T-cell (primary cell): Measurements from ENCODE around the gene TAL1. TPM values are rescaled to one million over a fixed set of nuclear protein-coding genes. Genes with fewer than 3 reads are reported as not detected.

Experiments used
- ATAC-seq, 4 experiments: fragments of 200-7000 bp in 3 of 4; fragments of 150-1000 bp in 1 of 4; cut with Tn5 transposase; replicated peaks in 1 of 4; 1 replicate in 3 of 4; 2 replicates in 1 of 4; pipeline ENCODE4 v1.10.0; 2021; ENCODE audit warnings: moderate library complexity in 3 of 4, mild to moderate bottlenecking in 2 of 4, moderate number of reproducible peaks in 1 of 4
- CTCF ChIA-PET, 2 donors: fragments of 300-600 bp; sonication (Branson Sonifier 250); formaldehyde crosslinking; loops; one replicate each; lab custom pipeline; 2022; ENCODE audit warnings: antibody characterized with exemption in 2 of 2; lab: Charles Lee
- POLR2A ChIA-PET, 2 donors: fragments of 300-600 bp; sonication (Branson Sonifier 250); formaldehyde crosslinking; loops; one replicate each; lab custom pipeline; 2022; ENCODE audit warnings: antibody characterized with exemption in 2 of 2; lab: Charles Lee
- DNase-seq, 35 experiments: peaks; one replicate each; pipeline versions ENCODE4 v3.0.0 to v3.0.0-alpha.2; 2013 to 2023
- H3K27ac ChIP-seq: one replicate; pipeline ENCODE4 v1.5.1; 2013; ENCODE audit warnings: low read length
- H3K27me3 ChIP-seq, 2 experiments: replicated peaks in 1 of 2; 1 replicate in 1 of 2; 2 replicates in 1 of 2; pipeline versions ENCODE4 v1.6.1 to v1.7.0; 2013; ENCODE audit warnings: low read length in 1 of 2, mixed read lengths in 1 of 2; ENCODE audit not compliant: control insufficient read depth in 2 of 2, insufficient read depth in 2 of 2; ENCODE audit errors: extremely low read depth in 1 of 2
- H3K36me3 ChIP-seq, 2 donors: 1 replicate in 1 of 2; 2 replicates in 1 of 2; pipeline versions ENCODE4 v1.6.1 to v1.7.0; 2013; ENCODE audit warnings: low read length in 1 of 2; ENCODE audit not compliant: control insufficient read depth in 2 of 2, insufficient read depth in 1 of 2; ENCODE audit errors: extremely low read depth in 1 of 2
- H3K4me1 ChIP-seq, 2 experiments: 1 replicate in 1 of 2; 2 replicates in 1 of 2; pipeline versions ENCODE4 v1.6.1 to v1.7.0; 2013; ENCODE audit warnings: low read length in 2 of 2, mixed read lengths in 1 of 2; ENCODE audit not compliant: insufficient read depth in 2 of 2, control insufficient read depth in 1 of 2; ENCODE audit errors: extremely low read depth in 1 of 2
- H3K4me3 ChIP-seq, 2 donors: 1 replicate in 1 of 2; 2 replicates in 1 of 2; pipeline versions ENCODE4 v1.5.1 to v1.7.0; 2013; ENCODE audit warnings: mild to moderate bottlenecking in 2 of 2, low read length in 1 of 2, moderate library complexity in 1 of 2; ENCODE audit not compliant: control insufficient read depth in 1 of 2; ENCODE audit errors: extremely low read depth in 1 of 2
- H3K9me3 ChIP-seq: 2 replicates; pipeline ENCODE4 v1.7.0; 2013
- H3K27ac Mint-ChIP-seq, 2 donors: one replicate each; pipeline ENCODE4 v1.8.0; 2020 to 2021; ENCODE audit warnings: mild to moderate bottlenecking in 2 of 2, mixed read lengths in 2 of 2
- H3K27me3 Mint-ChIP-seq, 2 donors: one replicate each; pipeline ENCODE4 v1.8.0; 2021 to 2022; ENCODE audit warnings: mixed read lengths in 2 of 2
- H3K36me3 Mint-ChIP-seq: one replicate; pipeline ENCODE4 v1.8.0; 2021; ENCODE audit warnings: mixed read lengths
- H3K4me1 Mint-ChIP-seq, 3 donors: one replicate each; pipeline ENCODE4 v1.8.0; 2020 to 2022; ENCODE audit warnings: mixed read lengths in 3 of 3, mild to moderate bottlenecking in 1 of 3
- H3K4me3 Mint-ChIP-seq, 3 donors: one replicate each; pipeline ENCODE4 v1.8.0; 2020 to 2022; ENCODE audit warnings: mild to moderate bottlenecking in 3 of 3, mixed read lengths in 3 of 3, moderate library complexity in 3 of 3
- H3K9me3 Mint-ChIP-seq, 3 donors: one replicate each; pipeline ENCODE4 v1.8.0; 2020 to 2022; ENCODE audit warnings: mixed read lengths in 3 of 3
- WGBS: methylation state at CpG from one replicate; pipeline ENCODE4 v1.1.5; 2013; ENCODE audit warnings: missing lambda C conversion rate; ENCODE audit not compliant: insufficient coverage; 5-methylcytosine and 5-hydroxymethylcytosine counted together
- total RNA-seq, 35 experiments: library from RNA in 6 of 35; stranded (reverse) in 6 of 35; fragments of 120-200 nt in 1 of 35; gene quantifications; one replicate each; pipeline versions ENCODE4 v1.2.1 to v1.2.4 and lab custom pipeline; 2013 to 2026

The TAL1 gene
- total RNA-seq, 5 donors from 2014 or later (not counting 1 experiment from before 2014, with no cell fraction given): 0.28 to 0.85 (median 0.44) TPM

DNA sequence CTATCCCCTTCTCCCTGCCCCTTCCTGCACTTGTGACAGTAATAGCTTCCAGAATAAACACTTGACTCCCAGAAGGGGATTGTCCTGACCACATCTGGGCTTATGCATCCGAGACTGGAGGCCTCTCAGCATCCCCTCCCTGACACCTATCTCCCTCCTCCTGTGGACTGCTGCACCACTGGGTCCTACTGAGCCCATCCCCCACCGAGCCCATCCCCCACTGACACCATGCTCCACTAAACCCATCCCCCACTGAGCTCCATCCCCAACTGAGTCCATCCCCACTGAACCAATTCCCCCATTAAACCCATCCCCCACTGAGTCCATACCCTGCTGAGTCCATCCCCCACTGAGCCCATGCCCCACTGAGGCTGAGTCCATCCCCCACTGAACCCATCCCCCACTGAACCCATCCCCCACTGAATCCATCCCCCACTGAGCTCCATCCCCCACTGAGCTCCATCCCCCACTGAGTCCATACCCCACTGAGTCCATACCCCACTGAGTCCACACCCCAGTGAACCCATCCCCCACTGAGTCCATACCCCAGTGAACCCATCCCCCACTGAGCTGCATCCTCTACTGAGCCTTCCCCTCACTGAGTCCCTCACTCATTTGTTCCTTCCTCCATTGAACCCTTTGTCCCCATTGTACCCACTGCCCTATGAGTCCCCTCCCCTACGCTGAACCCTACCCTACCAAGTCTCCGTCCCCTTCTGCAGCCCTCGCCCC, 47.8 kb downstream of the TAL1 start:
- Histone ChIP-seq H3K9me3 (no peaks in the 10 kb centered on the region), H3K36me3 (no peaks in the 10 kb centered on the region), H3K27ac (no peak overlapping the region), H3K4me1 (peaks cover 0 to 8% of the 10 kb centered on the region in 2 experiments), H3K4me3 (no peak overlapping the region), H3K27me3 (peaks cover 0 to 67% of the 10 kb centered on the region in 2 experiments)
- no peak overlapping the region for H3K4me3 Mint-ChIP-seq
- no peak for ATAC-seq
- no peaks in the 10 kb centered on the region for H3K36me3 Mint-ChIP-seq
- H3K27me3 Mint-ChIP-seq: peaks cover 39 to 47% of the 10 kb centered on the region in 2 donors
- no peaks in the 10 kb centered on the region for H3K9me3 Mint-ChIP-seq
- H3K27ac Mint-ChIP-seq: no peak overlapping the region
- WGBS: 87% methylated on average over 4 of the region's 5 CpGs
- POLR2A ChIA-PET: no interaction called here
- DNase-seq: no peak
- peaks cover 5 to 6% (median 5%) of the 10 kb centered on the region in 3 donors for H3K4me1 Mint-ChIP-seq
- CTCF ChIA-PET: interaction anchor here (0.6 to 2.1 kb wide), 10 partner anchors 9 to 535 kb away, joined by 3 to 15 read pairs (median 3); no protein-coding TSS in a partner anchor

DNA sequence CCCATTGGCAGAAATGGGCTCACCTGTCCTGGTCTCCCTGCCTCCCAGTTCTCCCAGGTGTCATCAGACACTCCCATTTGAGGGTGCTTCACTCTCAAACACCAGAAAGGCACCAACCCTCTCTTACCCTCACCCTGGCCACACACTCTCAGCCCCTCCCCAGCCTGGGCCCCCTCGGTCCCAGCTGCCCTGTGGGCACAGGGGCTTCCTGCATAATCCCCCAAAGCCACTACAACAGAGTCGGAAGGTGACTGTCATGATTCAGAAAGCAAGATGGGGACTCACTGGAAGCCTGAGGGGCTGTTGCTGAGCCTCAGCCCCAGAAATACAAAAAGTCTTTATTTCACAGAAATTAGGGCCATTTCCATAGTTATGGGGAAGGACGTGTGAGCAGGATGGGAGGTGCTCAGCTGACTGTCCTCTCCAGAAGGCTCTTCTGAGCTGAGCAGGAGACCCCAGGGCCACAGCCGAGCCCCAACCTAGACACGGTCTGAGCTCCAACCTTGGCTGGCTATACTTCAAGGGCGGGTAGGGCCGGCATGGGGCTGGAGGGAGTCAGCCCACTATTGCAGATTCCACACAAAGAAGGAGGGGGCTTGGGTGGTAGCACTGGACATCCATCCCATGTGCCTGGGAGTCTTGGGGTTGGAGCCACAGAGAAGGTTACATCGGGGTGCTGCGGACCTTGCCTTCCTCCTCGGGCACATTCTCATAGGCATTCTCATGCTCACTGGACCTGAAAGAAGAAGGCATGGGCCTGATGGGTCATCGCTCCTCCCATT, 48.5 kb downstream of the TAL1 start:
- CTCF ChIA-PET: interaction anchor here (0.6 to 2.1 kb wide), 6 partner anchors 8 to 10 kb away, joined by 3 to 15 read pairs (median 4); no protein-coding TSS in a partner anchor
- H3K4me3 ChIP-seq: no peak overlapping the region
- H3K4me3 Mint-ChIP-seq: no peak overlapping the region
- H3K9me3 ChIP-seq: no peaks in the 10 kb centered on the region
- no peaks in the 10 kb centered on the region for H3K36me3 ChIP-seq
- H3K27me3 Mint-ChIP-seq: peaks cover 46 to 53% of the 10 kb centered on the region in 2 donors
- H3K4me1 ChIP-seq: peaks cover 0 to 12% of the 10 kb centered on the region in 2 experiments
- 75% methylated on average over 4 of the region's 11 CpGs for WGBS
- peaks cover 0 to 70% of the 10 kb centered on the region in 2 experiments for H3K27me3 ChIP-seq
- H3K4me1 Mint-ChIP-seq: peaks cover 8 to 11% (median 8%) of the 10 kb centered on the region in 3 donors
- DNase-seq: no peak
- no peaks in the 10 kb centered on the region for H3K9me3 Mint-ChIP-seq
- H3K27ac ChIP-seq: no peak overlapping the region
- ATAC-seq: no peak
- H3K36me3 Mint-ChIP-seq: no peaks in the 10 kb centered on the region
- H3K27ac Mint-ChIP-seq: no peak overlapping the region
- POLR2A ChIA-PET: interaction anchor here in 1 of 2 donors (0.6 kb wide), 1 partner anchor 263 kb away, joined by 3 read pairs; no protein-coding TSS in a partner anchor

DNA sequence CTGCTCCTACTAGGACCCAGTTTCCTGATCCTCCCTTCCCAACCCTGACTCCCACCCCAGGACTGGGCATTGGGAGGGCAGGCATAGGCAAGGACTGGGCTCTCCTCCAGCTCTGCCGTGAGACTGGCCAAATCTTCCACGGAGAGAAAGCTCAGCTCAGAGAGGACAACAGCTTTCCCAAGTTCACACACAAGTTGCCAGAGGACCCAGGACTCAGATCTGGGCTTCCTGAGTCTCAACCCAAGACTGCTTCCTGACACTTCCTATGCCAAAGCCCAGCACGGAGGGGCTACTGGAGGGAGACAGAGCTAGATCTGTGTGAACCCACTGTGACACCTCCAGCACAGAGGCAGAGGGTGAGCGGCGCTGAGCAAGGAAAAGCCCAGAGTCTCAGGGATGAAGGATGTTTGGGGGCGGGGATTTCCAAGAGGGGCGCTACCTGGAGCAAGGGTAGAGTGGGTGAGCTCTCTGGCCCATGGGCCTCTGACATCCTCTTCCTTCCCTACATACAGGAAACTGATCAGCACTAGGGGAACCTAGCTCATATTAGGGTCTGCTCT, 49.3 kb downstream of the TAL1 start:
- no peak for ATAC-seq
- CTCF ChIA-PET: interaction anchor here in 1 of 2 donors (1.5 kb wide), 1 partner anchor 10 kb away, joined by 3 read pairs; no protein-coding TSS in a partner anchor
- no peak overlapping the region for H3K27ac Mint-ChIP-seq

DNA sequence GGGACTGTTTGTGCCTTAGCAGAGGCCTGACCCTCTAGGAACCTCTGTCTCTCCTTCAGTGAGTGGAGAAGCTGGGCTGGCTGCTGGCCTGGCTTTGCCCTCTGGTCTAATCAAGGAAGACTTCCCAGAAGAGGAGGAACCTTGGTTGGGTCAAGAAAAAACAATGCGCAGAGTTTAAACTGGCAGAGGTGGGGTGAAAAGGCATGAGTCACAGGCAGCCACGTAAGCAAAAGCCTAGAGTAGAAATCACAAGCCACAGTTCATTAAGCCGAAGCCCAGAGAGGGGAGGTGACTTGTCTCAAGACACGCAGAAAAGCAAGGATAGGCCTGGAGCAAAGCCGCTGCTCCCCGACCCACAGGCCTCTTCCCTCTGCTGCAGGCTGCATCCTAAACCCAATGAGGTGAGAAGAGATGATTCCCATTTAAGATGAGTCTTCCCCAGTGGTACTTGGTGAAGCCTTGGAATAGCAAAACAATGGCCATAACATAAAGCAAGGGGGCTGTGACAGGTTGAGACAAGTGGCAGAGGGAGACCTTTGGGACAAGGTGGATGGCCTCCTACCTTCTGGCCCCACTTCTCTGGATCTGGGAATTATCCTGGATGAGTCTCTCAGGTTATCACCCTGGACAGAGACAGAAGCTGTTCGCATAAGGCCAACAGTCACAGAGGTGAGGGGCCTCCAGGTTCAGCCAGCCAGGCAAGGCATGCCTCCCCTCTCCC, 49.9 kb downstream of the TAL1 start:
- Mint-ChIP-seq H3K4me1 (peaks cover 8 to 11% (median 8%) of the 10 kb centered on the region in 3 donors), H3K27ac (no peak overlapping the region), H3K36me3 (no peaks in the 10 kb centered on the region), H3K9me3 (no peaks in the 10 kb centered on the region), H3K27me3 (peaks cover 49 to 53% of the 10 kb centered on the region in 2 donors), H3K4me3 (no peak overlapping the region)
- CTCF ChIA-PET: no interaction called here
- Histone ChIP-seq H3K9me3 (no peaks in the 10 kb centered on the region), H3K4me3 (no peak overlapping the region), H3K36me3 (no peaks in the 10 kb centered on the region), H3K4me1 (peaks cover 0 to 12% of the 10 kb centered on the region in 2 experiments), H3K27ac (no peak overlapping the region), H3K27me3 (peaks cover 0 to 70% of the 10 kb centered on the region in 2 experiments)
- DNase-seq (no peak), ATAC-seq (no peak)
- POLR2A ChIA-PET: interaction anchor here in 1 of 2 donors (0.6 kb wide), 1 partner anchor 1013 kb away, joined by 3 read pairs; no protein-coding TSS in a partner anchor
- 81% methylated on average over 4 of the region's 7 CpGs for WGBS

More for the DNA sequence above, 49.3 kb downstream of the TAL1 start:
- H3K27me3 Mint-ChIP-seq: peaks cover 49 to 53% of the 10 kb centered on the region in 2 donors
- peaks cover 8 to 11% (median 8%) of the 10 kb centered on the region in 3 donors for H3K4me1 Mint-ChIP-seq
- no peaks in the 10 kb centered on the region for H3K9me3 Mint-ChIP-seq
- POLR2A ChIA-PET: interaction anchor here (0.6 kb wide), 2 partner anchors 264 to 1012 kb away, joined by 3 read pairs; no protein-coding TSS in a partner anchor
- no peak overlapping the region for H3K4me3 Mint-ChIP-seq
- no peak for DNase-seq
- Histone ChIP-seq H3K4me1 (peaks cover 0 to 12% of the 10 kb centered on the region in 2 experiments), H3K27ac (no peak overlapping the region), H3K27me3 (peaks cover 0 to 70% of the 10 kb centered on the region in 2 experiments), H3K36me3 (no peaks in the 10 kb centered on the region), H3K4me3 (no peak overlapping the region), H3K9me3 (no peaks in the 10 kb centered on the region)
- 70% methylated on average over 2 of the region's 7 CpGs for WGBS
- no peaks in the 10 kb centered on the region for H3K36me3 Mint-ChIP-seq

DNA sequence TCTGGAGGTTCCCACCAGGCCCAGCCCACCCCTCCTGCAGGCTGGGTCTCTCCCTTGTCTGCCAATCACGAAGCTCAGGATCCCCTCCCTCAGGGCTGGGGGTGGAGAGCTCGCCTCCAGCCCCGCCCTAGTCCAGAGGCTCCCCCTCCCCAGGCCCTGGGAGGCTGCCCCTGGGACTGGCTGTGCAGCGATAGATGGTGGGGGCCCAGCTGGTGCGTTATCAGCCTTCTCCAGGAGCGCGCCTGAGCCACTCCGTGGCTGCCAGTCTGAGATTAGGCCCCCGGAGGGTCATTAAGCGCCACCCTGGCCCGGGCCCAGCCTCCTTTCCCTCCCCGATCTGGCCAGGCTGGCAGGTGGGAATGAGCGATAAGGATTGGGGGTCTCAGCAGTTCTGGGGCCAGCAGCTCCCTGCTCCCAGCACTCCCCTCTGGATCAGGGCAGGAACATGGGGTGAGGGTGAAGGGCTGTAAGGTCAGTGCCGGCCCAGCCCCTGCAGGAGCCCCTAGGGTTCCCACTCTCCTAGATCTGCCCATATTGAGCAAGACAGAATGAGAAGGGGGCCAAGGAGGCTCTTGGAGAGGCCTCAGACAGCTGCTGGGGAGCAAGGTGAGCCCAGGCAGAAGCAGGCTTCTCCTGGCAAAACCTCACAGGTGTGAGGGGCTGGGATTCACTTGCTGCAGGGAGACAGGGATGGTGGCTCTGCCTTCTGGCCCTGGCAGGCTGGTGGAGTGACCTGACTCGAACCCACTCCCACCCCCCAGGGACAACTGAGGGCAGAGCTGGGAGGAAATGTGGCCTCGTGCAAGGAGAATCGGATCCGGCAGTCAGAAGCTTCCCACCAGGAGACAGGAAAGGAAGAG, 50.7 kb downstream of the TAL1 start:
- Mint-ChIP-seq H3K27me3 (peaks cover 49 to 53% of the 10 kb centered on the region in 2 donors), H3K4me1 (peaks cover 8 to 11% (median 8%) of the 10 kb centered on the region in 3 donors), H3K4me3 (no peak overlapping the region), H3K36me3 (no peaks in the 10 kb centered on the region), H3K27ac (no peak overlapping the region), H3K9me3 (no peaks in the 10 kb centered on the region)
- H3K27me3 ChIP-seq: peaks cover 0 to 66% of the 10 kb centered on the region in 2 experiments
- 42% methylated on average over 10 of the region's 18 CpGs for WGBS
- ChIA-PET CTCF (no interaction called here), POLR2A (no interaction called here)
- DNase-seq: peak in 1 of 35 experiments; percentile 22
- H3K36me3 ChIP-seq: no peaks in the 10 kb centered on the region
- no peak for ATAC-seq
- H3K9me3 ChIP-seq: no peaks in the 10 kb centered on the region
- no peak overlapping the region for H3K27ac ChIP-seq
- H3K4me1 ChIP-seq: peaks cover 0 to 12% of the 10 kb centered on the region in 2 experiments
- no peak overlapping the region for H3K4me3 ChIP-seq
